B cell (primary cell): ENCODE measurements around the gene GFM2.

Experiments used
- CTCF ChIP-seq: fragments of 200-600 bp; IDR thresholded peaks from one replicate; pipeline ENCODE4 v1.8.0; 2022; ENCODE audit warnings: antibody characterized with exemption, mild to moderate bottlenecking
- EZH2 ChIP-seq: IDR thresholded peaks from 2 replicates; pipeline ENCODE4 v1.6.1; 2012; ENCODE audit warnings: borderline replicate concordance, low read depth, mild to moderate bottlenecking, moderate library complexity, low read length; ENCODE audit not compliant: insufficient read depth, poor library complexity, severe bottlenecking

- TF ChIP-seq CTCF (no peak), EZH2 (no peak)
Measured at GRCh38 chr5:74672215-74672877, 94.6 kb downstream of the GFM2 start.
